ENCODE measurements around the gene CPT2.

DNA sequence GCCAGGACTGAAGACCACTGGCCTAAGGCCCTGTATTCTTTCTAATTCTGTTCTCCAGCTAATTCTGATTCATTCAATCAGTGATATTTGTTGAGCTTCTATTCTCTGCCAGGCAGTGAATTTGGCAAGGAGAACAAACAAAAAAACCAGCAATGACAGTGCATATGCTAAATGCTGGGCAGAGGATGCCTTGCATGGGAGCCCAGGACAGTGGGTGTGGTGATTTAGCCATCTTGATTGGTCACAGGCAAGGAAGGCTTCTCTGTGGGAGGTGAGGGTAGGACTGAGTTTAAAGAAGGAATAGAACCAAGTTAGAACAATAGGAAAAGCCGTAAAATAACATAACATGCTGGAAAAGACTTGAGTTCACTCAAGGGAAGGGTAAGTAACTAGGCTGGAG is 9.2 kb upstream of the CPT2 start:
- TF ChIP-seq, protein P1, sequence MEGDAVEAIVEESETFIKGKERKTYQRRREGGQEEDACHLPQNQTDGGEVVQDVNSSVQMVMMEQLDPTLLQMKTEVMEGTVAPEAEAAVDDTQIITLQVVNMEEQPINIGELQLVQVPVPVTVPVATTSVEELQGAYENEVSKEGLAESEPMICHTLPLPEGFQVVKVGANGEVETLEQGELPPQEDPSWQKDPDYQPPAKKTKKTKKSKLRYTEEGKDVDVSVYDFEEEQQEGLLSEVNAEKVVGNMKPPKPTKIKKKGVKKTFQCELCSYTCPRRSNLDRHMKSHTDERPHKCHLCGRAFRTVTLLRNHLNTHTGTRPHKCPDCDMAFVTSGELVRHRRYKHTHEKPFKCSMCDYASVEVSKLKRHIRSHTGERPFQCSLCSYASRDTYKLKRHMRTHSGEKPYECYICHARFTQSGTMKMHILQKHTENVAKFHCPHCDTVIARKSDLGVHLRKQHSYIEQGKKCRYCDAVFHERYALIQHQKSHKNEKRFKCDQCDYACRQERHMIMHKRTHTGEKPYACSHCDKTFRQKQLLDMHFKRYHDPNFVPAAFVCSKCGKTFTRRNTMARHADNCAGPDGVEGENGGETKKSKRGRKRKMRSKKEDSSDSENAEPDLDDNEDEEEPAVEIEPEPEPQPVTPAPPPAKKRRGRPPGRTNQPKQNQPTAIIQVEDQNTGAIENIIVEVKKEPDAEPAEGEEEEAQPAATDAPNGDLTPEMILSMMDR (IDR thresholded peaks at IDR 0.05; ENCODE audit: low read depth, low read length): no peak
- no peak for TF ChIP-seq MYC (IDR thresholded peaks at IDR 0.05; ENCODE audit: low read depth, low read length)
- no peak for TF ChIP-seq POLR2A (IDR thresholded peaks at IDR 0.05; ENCODE audit: extremely low read depth, insufficient read length)

Data from NB4 (cell line).